Liver (tissue), 9 donors: ENCODE results near the gene FAM53B. TPM values are rescaled to one million over a fixed set of nuclear protein-coding genes. Genes with fewer than 3 reads are reported as not detected.

Source experiments
- DNase-seq: peaks from one replicate; pipeline ENCODE4 v3.0.0-alpha.2; 2017; ENCODE audit warnings: low spot score
- H3K27ac ChIP-seq, 2 donors: one replicate each; pipeline ENCODE4 v1.7.0; 2013; ENCODE audit warnings: inconsistent platforms in 2 of 2, low read length in 2 of 2, control low read depth in 1 of 2, low read depth in 1 of 2, mild to moderate bottlenecking in 1 of 2
- H3K27me3 ChIP-seq, 4 donors: one replicate each; pipeline versions ENCODE4 v1.6.1 to v1.7.0; 2013; ENCODE audit warnings: low read length in 3 of 4, inconsistent platforms in 1 of 4, mild to moderate bottlenecking in 1 of 4, moderate library complexity in 1 of 4; ENCODE audit not compliant: control insufficient read depth in 4 of 4, insufficient read depth in 4 of 4
- H3K36me3 ChIP-seq, 4 donors: one replicate each; pipeline versions ENCODE4 v1.6.1 to v1.7.0; 2013; ENCODE audit warnings: low read length in 3 of 4, mild to moderate bottlenecking in 3 of 4, low read depth in 1 of 4, moderate library complexity in 1 of 4; ENCODE audit not compliant: control insufficient read depth in 4 of 4, insufficient read depth in 3 of 4
- H3K4me1 ChIP-seq, 4 donors: one replicate each; pipeline versions ENCODE4 v1.6.1 to v1.7.0; 2013; ENCODE audit warnings: low read length in 3 of 4, mild to moderate bottlenecking in 3 of 4, moderate library complexity in 1 of 4; ENCODE audit not compliant: control insufficient read depth in 4 of 4, insufficient read depth in 4 of 4
- H3K4me3 ChIP-seq, 3 donors: one replicate each; pipeline versions ENCODE4 v1.6.1 to v1.7.0; 2013; ENCODE audit warnings: low read length in 3 of 3, control low read depth in 1 of 3, low read depth in 1 of 3, mild to moderate bottlenecking in 1 of 3
- H3K9ac ChIP-seq, 2 donors: one replicate each; pipeline ENCODE4 v1.7.0; 2013; ENCODE audit warnings: low read length in 2 of 2, mild to moderate bottlenecking in 2 of 2, moderate library complexity in 2 of 2, control low read depth in 1 of 2, low read depth in 1 of 2
- H3K9me3 ChIP-seq, 4 donors: one replicate each; pipeline versions ENCODE4 v1.6.1 to v1.7.0; 2013; ENCODE audit warnings: low read length in 3 of 4; ENCODE audit not compliant: control insufficient read depth in 4 of 4
- CTCF ChIP-seq: fragments of 150-350 bp; IDR thresholded peaks from 2 replicates; pipeline ENCODE4 v1.5.1; 2017; ENCODE audit warnings: improper control_type of control experiment, low read depth, low read length; ENCODE audit not compliant: missing input control
- EGR1 ChIP-seq, 2 donors: IDR thresholded peaks; 2 replicates each; pipeline ENCODE4 v1.6.1; 2016 to 2018; ENCODE audit warnings: antibody characterized with exemption in 2 of 2, low read depth in 2 of 2
- FOXA1 ChIP-seq: IDR thresholded peaks from 2 replicates; pipeline ENCODE4 v1.6.1; 2016; ENCODE audit warnings: antibody characterized with exemption
- FOXA2 ChIP-seq: IDR thresholded peaks from 2 replicates; pipeline ENCODE4 v1.6.1; 2016; ENCODE audit warnings: antibody characterized with exemption
- GABPA ChIP-seq, 2 donors: IDR thresholded peaks in 1 of 2; conservative IDR thresholded peaks in 1 of 2; 2 replicates each; pipeline ENCODE4 v1.6.1; 2016; ENCODE audit warnings: antibody characterized with exemption in 2 of 2, mild to moderate bottlenecking in 1 of 2, moderate library complexity in 1 of 2
- HNF4A ChIP-seq, 2 donors: conservative IDR thresholded peaks; 2 replicates each; pipeline ENCODE4 v1.6.1; 2016; ENCODE audit warnings: antibody characterized with exemption in 2 of 2, mild to moderate bottlenecking in 2 of 2
- HNF4G ChIP-seq: IDR thresholded peaks from 2 replicates; pipeline ENCODE4 v1.6.1; 2016; ENCODE audit warnings: antibody characterized with exemption
- JUND ChIP-seq, 2 donors: IDR thresholded peaks; 2 replicates each; pipeline ENCODE4 v1.6.1; 2016; ENCODE audit warnings: antibody characterized with exemption in 2 of 2
- MAX ChIP-seq: IDR thresholded peaks from 2 replicates; pipeline ENCODE4 v1.6.1; 2016; ENCODE audit warnings: antibody characterized with exemption
- NR2F2 ChIP-seq: IDR thresholded peaks from 2 replicates; pipeline ENCODE4 v1.6.1; 2016; ENCODE audit warnings: antibody characterized with exemption
- REST ChIP-seq: IDR thresholded peaks from 2 replicates; pipeline ENCODE4 v1.6.1; 2016; ENCODE audit warnings: antibody characterized with exemption, mild to moderate bottlenecking
- RXRA ChIP-seq, 2 donors: IDR thresholded peaks; 2 replicates each; pipeline ENCODE4 v1.6.1; 2017 to 2018; ENCODE audit warnings: antibody characterized with exemption in 2 of 2, mild to moderate bottlenecking in 1 of 2
- SP1 ChIP-seq: IDR thresholded peaks from 2 replicates; pipeline ENCODE4 v1.6.1; 2018; ENCODE audit warnings: antibody characterized with exemption, mild to moderate bottlenecking
- TAF1 ChIP-seq: conservative IDR thresholded peaks from 2 replicates; pipeline ENCODE4 v1.6.1; 2016; ENCODE audit warnings: antibody characterized with exemption, mild to moderate bottlenecking
- YY1 ChIP-seq: IDR thresholded peaks from 2 replicates; pipeline ENCODE4 v1.6.1; 2016; ENCODE audit warnings: antibody characterized with exemption, mild to moderate bottlenecking
- ZBTB33 ChIP-seq: IDR thresholded peaks from 2 replicates; pipeline ENCODE4 v1.6.1; 2016; ENCODE audit warnings: antibody characterized with exemption
- WGBS: extraction: QIAGEN DNeasy Blood & Tissue Kit; methylation state at CpG from one replicate; pipeline ENCODE4 v1.1.7; 2013; 5-methylcytosine and 5-hydroxymethylcytosine counted together
- polyA plus RNA-seq, 2 donors: library from polyadenylated mRNA; stranded (reverse) in 1 of 2; unstranded in 1 of 2; fragments of 200-250 nt in 1 of 2; fragments of >200 nt in 1 of 2; fragmentation: Nextera tagmentation in 1 of 2; extraction: Ambion mirVana in 1 of 2; gene quantifications; one replicate each; pipeline versions ENCODE4 v1.2.1 to v1.2.3, GENCODE V29; 2013 to 2015
- total RNA-seq, 2 donors: library from RNA; depleted of rRNA; stranded (reverse); fragments of >200 nt; gene quantifications; one replicate each; pipeline ENCODE4 v1.2.3, GENCODE V29; 2014
- donor health status: healthy.
- donor health status: healthy.
- donor health status: healthy.
- donor health status: healthy.
- donor health status: healthy.

Gene FAM53B
- total and polyA plus RNA-seq, 4 donors = 1.1 to 24.0 (median 6.3) TPM

- H3K4me1 ChIP-seq = peaks cover 3 to 9% (median 7%) of the 10 kb centered on the region in 4 donors
- H3K9me3 ChIP-seq = no peaks in the 10 kb centered on the region
- DNase-seq = no peak
- H3K27me3 ChIP-seq = no peaks in the 10 kb centered on the region
- H3K4me3 ChIP-seq = no peak overlapping the region
- WGBS = 95% methylated on average over 10 of the region's 10 CpGs
- no peak overlapping the region for H3K27ac ChIP-seq
- peaks cover 0 to 7% (median under 1%) of the 10 kb centered on the region in 4 donors for H3K36me3 ChIP-seq
- no peak overlapping the region for H3K9ac ChIP-seq
- TF ChIP-seq TAF1 (no peak), EGR1 (IDR thresholded peaks at IDR 0.05; ENCODE audit: low read depth in 2 of 2) (no peak), CTCF (no peak)
Measured at GRCh38 chr10:124677293-124677699, 66.9 kb downstream of the FAM53B start.

GRCh38 chr10:124676416-124677062, 67.6 kb downstream of the FAM53B start:
- DNase-seq = no peak
- Histone ChIP-seq H3K27ac (no peak overlapping the region), H3K4me1 (peaks cover 3 to 9% (median 7%) of the 10 kb centered on the region in 4 donors), H3K27me3 (no peaks in the 10 kb centered on the region), H3K4me3 (no peak overlapping the region), H3K9ac (no peak overlapping the region), H3K9me3 (no peaks in the 10 kb centered on the region), H3K36me3 (peaks cover 0 to 2% (median under 1%) of the 10 kb centered on the region in 4 donors)
- 88% methylated on average over 15 of the region's 15 CpGs for WGBS
- TF ChIP-seq YY1 (no peak), HNF4G (no peak), FOXA1 (no peak), SP1 (no peak), FOXA2 (no peak), RXRA (IDR thresholded peaks at IDR 0.05) (no peak), GABPA (IDR thresholded peaks at IDR 0.05 in 1 of 2, conservative IDR thresholded peaks at IDR 0.05 in 1 of 2) (no peak)

- Histone ChIP-seq H3K27ac (no peak overlapping the region), H3K4me3 (no peak overlapping the region), H3K27me3 (no peaks in the 10 kb centered on the region), H3K9me3 (no peaks in the 10 kb centered on the region), H3K9ac (no peak overlapping the region), H3K4me1 (peaks cover 1 to 6% (median 5%) of the 10 kb centered on the region in 4 donors), H3K36me3 (peaks cover 0 to 2% (median 0%) of the 10 kb centered on the region in 4 donors)
- whole genome bisulfite sequencing = 95% methylated on average over 4 of the region's 4 CpGs
- DNase-seq = no peak
- TF ChIP-seq SP1 (no peak), NR2F2 (no peak), MAX (no peak), YY1 (no peak), REST (no peak), FOXA2 (no peak), CTCF (no peak), HNF4A (conservative IDR thresholded peaks at IDR 0.05) (no peak), GABPA (IDR thresholded peaks at IDR 0.05 in 1 of 2, conservative IDR thresholded peaks at IDR 0.05 in 1 of 2) (no peak), FOXA1 (no peak), TAF1 (no peak), RXRA (IDR thresholded peaks at IDR 0.05) (no peak), JUND (IDR thresholded peaks at IDR 0.05) (no peak), EGR1 (IDR thresholded peaks at IDR 0.05; ENCODE audit: low read depth in 2 of 2) (no peak), HNF4G (no peak), ZBTB33 (no peak)
Measured at GRCh38 chr10:124675824-124676223, 68.4 kb downstream of the FAM53B start.
